Rectal smooth muscle tissue (tissue), 1 donor: ENCODE results near the gene DSCAML1.

ENCODE experiments used
- H3K27ac ChIP-seq: one replicate; pipeline ENCODE4 v1.7.0; 2013; ENCODE audit warnings: low read depth, low read length, inconsistent platforms
- H3K27me3 ChIP-seq: one replicate; pipeline ENCODE4 v1.7.0; 2013; ENCODE audit warnings: low read length; ENCODE audit not compliant: control insufficient read depth, insufficient read depth
- H3K36me3 ChIP-seq: one replicate; pipeline ENCODE4 v1.7.0; 2013; ENCODE audit warnings: low read length; ENCODE audit not compliant: control insufficient read depth, insufficient read depth
- H3K4me1 ChIP-seq: one replicate; pipeline ENCODE4 v1.7.0; 2013; ENCODE audit warnings: low read length; ENCODE audit not compliant: control insufficient read depth, insufficient read depth
- H3K4me3 ChIP-seq: one replicate; pipeline ENCODE4 v1.7.0; 2013; ENCODE audit warnings: low read length
- H3K9ac ChIP-seq: one replicate; pipeline ENCODE4 v1.7.0; 2013; ENCODE audit warnings: low read length

Gene DSCAML1

DNA sequence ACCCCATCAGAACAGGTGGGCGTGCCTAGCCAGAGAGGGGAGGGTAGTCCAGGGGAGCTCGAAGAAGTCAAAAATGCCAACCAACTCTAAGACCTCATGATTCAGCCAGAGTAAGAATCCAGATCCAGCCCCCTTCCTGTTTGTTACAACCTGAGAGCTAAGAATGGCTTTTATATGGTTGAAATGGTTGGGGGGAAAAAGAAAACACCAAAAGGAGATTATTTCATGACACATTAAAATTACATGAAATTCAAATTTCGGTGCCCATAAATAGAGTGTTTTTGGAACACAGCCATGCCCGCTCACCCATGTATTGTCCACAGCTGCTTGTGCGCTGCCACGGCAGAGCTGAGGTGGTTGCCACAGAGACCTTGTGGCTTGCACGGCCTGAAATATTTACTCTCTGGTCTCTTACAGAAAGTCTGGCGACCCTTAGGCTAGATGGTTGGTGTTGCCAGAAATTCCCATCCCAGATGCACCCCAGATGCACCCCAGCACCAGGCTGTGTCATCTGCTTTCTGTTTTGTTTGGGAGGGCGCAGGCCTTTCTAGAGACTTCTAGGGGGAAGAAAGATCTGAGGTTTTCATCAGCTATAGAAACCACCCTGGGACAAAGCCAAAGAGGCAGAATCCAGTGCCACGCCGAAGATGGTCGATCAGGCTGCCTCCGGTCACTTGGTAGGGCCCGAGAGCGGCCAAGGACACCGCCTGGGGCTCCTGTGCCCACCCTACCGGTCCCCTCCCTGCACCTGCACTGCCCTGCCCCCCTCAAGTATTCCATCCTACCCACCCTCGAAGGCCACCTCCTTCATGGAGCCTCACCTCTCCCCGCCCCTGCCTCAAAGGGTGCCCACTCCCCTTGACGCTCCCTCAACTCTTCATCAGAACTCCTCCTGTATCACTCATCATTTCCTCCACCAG is 80.2 kb downstream of the DSCAML1 start:
- H3K36me3 ChIP-seq: no peaks in the 10 kb centered on the region
- no peaks in the 10 kb centered on the region for H3K27me3 ChIP-seq
- no peak overlapping the region for H3K27ac ChIP-seq
- no peak overlapping the region for H3K4me3 ChIP-seq
- no peak overlapping the region for H3K9ac ChIP-seq
- no peaks in the 10 kb centered on the region for H3K4me1 ChIP-seq

DNA sequence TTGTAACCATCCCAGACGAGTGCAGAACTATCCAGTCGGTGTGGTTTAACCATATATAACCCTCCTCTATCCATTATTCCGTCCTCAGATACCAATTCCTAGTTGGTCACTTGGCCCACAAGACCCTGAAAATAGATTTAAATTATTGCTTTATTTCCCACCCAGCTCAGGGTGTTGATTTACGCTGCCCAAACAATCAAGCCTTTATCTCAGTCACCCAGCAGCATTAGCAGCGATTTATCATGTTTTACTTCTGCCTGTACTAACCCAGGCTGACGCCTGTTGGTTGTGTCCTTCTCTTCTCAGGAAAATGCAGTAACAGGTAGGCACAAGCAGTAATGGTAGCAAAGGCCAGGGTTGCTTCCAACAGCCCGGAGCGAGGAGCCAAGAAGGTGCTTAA is 81.2 kb downstream of the DSCAML1 start:
- no peaks in the 10 kb centered on the region for H3K27me3 ChIP-seq
- H3K4me3 ChIP-seq: no peak overlapping the region
- no peaks in the 10 kb centered on the region for H3K36me3 ChIP-seq
- H3K9ac ChIP-seq: no peak overlapping the region
- no peaks in the 10 kb centered on the region for H3K4me1 ChIP-seq
- no peak overlapping the region for H3K27ac ChIP-seq

GRCh38 chr11:117713538-117713991 is 83.5 kb downstream of the DSCAML1 start:
- Histone ChIP-seq H3K4me3 (no peak overlapping the region), H3K27ac (no peak overlapping the region), H3K4me1 (no peaks in the 10 kb centered on the region), H3K36me3 (no peaks in the 10 kb centered on the region), H3K27me3 (no peaks in the 10 kb centered on the region), H3K9ac (no peak overlapping the region)

DNA sequence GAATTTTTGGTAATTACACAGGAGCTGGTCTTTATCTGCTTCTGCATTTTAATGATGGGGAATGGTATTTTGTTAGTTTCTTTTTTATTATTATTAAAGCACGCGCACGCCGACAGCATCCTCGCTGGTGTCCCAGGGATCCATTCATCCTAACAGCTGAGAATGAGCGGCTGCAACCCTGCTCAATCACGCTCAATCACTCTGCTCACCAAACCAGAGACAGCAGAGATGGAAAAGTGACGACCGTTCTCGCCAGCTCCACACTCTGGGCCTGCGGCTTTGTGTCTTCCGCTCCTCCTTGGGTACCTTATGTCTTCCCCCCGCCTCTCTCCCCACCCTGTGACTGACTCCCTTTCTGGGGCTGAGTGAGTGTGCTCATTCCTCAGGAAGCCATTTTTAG is 84.5 kb downstream of the DSCAML1 start:
- Histone ChIP-seq H3K27ac (no peak overlapping the region), H3K36me3 (no peaks in the 10 kb centered on the region), H3K9ac (no peak overlapping the region), H3K4me1 (no peaks in the 10 kb centered on the region), H3K4me3 (no peak overlapping the region), H3K27me3 (no peaks in the 10 kb centered on the region)

- no peak overlapping the region for H3K9ac ChIP-seq
These were observed 85.7 kb downstream of the DSCAML1 start for GRCh38 chr11:117711331-117711730.

DNA sequence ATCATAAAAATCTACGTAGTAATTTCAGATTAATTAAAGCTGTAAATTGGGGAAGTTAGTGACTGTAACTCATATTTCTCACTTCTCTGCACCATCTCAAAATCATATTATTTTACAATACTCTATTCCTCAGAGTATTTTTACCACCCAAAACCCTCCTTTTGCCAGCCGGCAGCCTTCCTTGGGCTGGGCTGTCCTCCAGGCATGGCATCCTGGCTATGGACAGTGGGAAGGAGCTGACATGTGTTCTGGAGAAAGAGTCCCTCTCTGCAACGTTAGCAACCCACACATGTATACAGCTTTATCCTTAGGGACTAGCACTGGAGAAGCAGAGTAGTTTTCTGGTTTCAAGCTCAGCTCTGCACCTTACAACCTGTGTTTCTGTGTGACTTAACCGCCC is 86.8 kb downstream of the DSCAML1 start:
- Histone ChIP-seq H3K9ac (no peak overlapping the region), H3K36me3 (no peaks in the 10 kb centered on the region), H3K27me3 (no peaks in the 10 kb centered on the region)

More at GRCh38 chr11:117711331-117711730, 85.7 kb downstream of the DSCAML1 start:
- no peaks in the 10 kb centered on the region for H3K4me1 ChIP-seq
- H3K27me3 ChIP-seq: no peaks in the 10 kb centered on the region
- H3K27ac ChIP-seq: no peak overlapping the region
- no peaks in the 10 kb centered on the region for H3K36me3 ChIP-seq
- no peak overlapping the region for H3K4me3 ChIP-seq

DNA sequence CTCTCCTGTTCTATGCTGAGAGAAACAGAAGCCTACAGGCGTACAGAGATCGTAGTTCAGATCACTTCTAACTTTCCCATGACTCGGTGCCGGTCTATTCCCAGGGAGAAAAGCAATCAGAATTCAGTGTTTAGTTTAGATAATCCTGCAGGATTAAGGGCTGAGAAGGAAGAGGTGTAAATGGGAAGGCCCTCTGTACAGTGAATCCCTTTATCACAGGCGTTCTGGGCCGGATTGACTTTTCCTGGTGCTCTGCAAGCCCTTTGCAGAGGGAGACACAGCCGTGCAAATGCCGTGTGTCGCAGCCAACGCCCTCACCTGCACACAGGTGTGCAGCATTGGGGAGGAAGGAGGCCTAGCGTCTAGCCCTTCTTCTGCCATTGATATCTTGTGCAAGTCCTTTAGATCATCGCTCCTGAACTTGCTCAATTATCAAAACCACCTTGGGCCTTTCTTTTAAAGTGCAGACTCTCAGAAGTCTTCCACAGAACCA is 90.6 kb downstream of the DSCAML1 start:
- no peaks in the 10 kb centered on the region for H3K4me1 ChIP-seq
- H3K27ac ChIP-seq: no peak overlapping the region
- H3K27me3 ChIP-seq: no peaks in the 10 kb centered on the region

More for the DNA sequence above, 86.8 kb downstream of the DSCAML1 start:
- H3K4me1 ChIP-seq: no peaks in the 10 kb centered on the region
- H3K27ac ChIP-seq: no peak overlapping the region
- no peak overlapping the region for H3K4me3 ChIP-seq

GRCh38 chr11:117705866-117706265 is 91.2 kb downstream of the DSCAML1 start:
- Histone ChIP-seq H3K36me3 (no peaks in the 10 kb centered on the region), H3K27me3 (no peaks in the 10 kb centered on the region), H3K9ac (no peak overlapping the region), H3K27ac (no peak overlapping the region), H3K4me1 (no peaks in the 10 kb centered on the region), H3K4me3 (no peak overlapping the region)

More for the DNA sequence above, 90.6 kb downstream of the DSCAML1 start:
- H3K4me3 ChIP-seq: no peak overlapping the region
- no peak overlapping the region for H3K9ac ChIP-seq
- no peaks in the 10 kb centered on the region for H3K36me3 ChIP-seq

DNA sequence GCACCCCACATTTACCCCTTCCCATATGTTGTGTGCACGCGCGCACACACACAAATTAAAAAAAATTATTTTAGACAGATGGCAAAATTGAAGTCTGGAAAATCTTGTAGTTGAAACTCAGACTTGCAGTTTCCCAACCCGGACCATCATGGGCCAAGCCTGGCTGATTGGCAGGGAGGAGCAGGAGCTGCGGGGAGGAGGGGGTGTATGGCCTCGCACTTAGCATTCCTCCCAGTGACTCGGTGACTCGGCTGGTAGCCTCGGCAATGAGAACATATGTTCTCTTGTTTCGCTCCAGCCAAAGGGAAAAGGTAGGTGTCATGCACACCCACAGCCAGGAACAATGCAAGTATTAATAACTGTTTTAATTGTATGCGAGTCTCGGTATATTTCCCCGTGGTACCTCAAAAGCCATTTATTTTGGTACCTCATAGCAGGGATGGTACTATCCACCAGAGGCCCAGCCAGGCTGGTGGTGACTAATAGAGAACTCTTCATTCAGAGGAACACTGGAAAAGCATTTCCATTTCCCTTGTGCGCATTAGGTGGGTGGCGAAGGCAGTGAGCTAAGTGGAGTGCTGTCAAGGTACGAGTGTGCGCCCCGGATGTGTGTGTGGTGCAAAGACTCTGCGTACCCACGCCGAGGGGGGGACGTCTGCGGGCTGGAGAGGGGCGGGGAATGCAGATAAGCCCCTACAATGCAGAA is 92.5 kb downstream of the DSCAML1 start:
- no peaks in the 10 kb centered on the region for H3K36me3 ChIP-seq
- no peak overlapping the region for H3K27ac ChIP-seq
- H3K9ac ChIP-seq: no peak overlapping the region
- no peaks in the 10 kb centered on the region for H3K4me1 ChIP-seq
- H3K27me3 ChIP-seq: no peaks in the 10 kb centered on the region
- no peak overlapping the region for H3K4me3 ChIP-seq

DNA sequence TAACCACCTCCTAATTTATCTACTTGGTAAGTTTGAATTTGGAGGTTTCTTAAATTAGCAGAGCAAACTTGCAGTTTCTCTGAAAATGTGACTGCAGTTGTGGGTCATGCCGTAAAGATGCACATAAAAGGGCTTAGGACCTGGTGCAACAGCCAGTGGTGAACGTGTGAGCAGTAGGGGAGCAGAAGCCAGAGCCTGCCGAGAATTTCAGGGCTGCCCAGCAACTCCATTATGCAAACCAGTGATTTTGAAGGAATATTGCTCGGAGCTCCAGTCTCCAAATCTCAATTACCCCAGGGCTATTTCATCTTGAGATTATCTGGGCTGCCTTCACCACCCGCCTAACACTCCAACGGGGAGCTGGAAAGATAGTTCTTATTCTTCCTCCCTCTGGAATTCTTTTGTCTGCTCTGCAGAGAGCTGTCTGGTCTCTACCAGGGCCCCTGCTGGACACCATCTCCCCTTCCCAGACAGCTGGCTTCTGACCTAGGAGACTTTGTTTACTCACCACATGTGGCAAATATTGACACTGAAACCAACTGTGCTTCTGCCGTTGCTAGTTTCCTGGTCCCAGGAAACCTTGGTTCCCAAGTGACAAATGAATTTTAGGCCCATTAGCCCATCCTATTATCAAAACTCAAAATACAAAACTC is 93.9 kb downstream of the DSCAML1 start:
- no peaks in the 10 kb centered on the region for H3K4me1 ChIP-seq
- H3K36me3 ChIP-seq: no peaks in the 10 kb centered on the region
- no peak overlapping the region for H3K9ac ChIP-seq
- H3K27me3 ChIP-seq: no peaks in the 10 kb centered on the region
- no peak overlapping the region for H3K27ac ChIP-seq
- no peak overlapping the region for H3K4me3 ChIP-seq

- Histone ChIP-seq H3K27me3 (no peaks in the 10 kb centered on the region), H3K27ac (no peak overlapping the region), H3K36me3 (no peaks in the 10 kb centered on the region), H3K9ac (no peak overlapping the region), H3K4me1 (no peaks in the 10 kb centered on the region), H3K4me3 (no peak overlapping the region)
These were observed 95.2 kb downstream of the DSCAML1 start for GRCh38 chr11:117701781-117702180.

GRCh38 chr11:117700551-117700950 is 96.5 kb downstream of the DSCAML1 start:
- Histone ChIP-seq H3K27me3 (no peaks in the 10 kb centered on the region), H3K27ac (no peak overlapping the region), H3K9ac (no peak overlapping the region), H3K4me1 (no peaks in the 10 kb centered on the region), H3K36me3 (no peaks in the 10 kb centered on the region), H3K4me3 (no peak overlapping the region)
